Neural progenitor cell (in vitro differentiated cells): ENCODE measurements around the gene GMDS.

ENCODE experiments used
- EZH2phosphoT487 ChIP-seq: fragments of 200-600 bp; sonication (generic); IDR thresholded peaks from 2 replicates; pipeline ENCODE4 v1.6.1; 2017; ENCODE audit warnings: antibody characterized with exemption
- TF ChIP-seq, protein P1 (sequence below): fragments of 200-600 bp; sonication (generic); IDR thresholded peaks from 2 replicates; pipeline ENCODE4 v1.5.1; 2017; ENCODE audit warnings: antibody characterized with exemption, mild to moderate bottlenecking

- TF ChIP-seq, protein P1, sequence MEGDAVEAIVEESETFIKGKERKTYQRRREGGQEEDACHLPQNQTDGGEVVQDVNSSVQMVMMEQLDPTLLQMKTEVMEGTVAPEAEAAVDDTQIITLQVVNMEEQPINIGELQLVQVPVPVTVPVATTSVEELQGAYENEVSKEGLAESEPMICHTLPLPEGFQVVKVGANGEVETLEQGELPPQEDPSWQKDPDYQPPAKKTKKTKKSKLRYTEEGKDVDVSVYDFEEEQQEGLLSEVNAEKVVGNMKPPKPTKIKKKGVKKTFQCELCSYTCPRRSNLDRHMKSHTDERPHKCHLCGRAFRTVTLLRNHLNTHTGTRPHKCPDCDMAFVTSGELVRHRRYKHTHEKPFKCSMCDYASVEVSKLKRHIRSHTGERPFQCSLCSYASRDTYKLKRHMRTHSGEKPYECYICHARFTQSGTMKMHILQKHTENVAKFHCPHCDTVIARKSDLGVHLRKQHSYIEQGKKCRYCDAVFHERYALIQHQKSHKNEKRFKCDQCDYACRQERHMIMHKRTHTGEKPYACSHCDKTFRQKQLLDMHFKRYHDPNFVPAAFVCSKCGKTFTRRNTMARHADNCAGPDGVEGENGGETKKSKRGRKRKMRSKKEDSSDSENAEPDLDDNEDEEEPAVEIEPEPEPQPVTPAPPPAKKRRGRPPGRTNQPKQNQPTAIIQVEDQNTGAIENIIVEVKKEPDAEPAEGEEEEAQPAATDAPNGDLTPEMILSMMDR = no peak
- TF ChIP-seq EZH2phosphoT487 = no peak
These were observed 667.3 kb downstream of the GMDS start for GRCh38 chr6:1577896-1578745.
